Measurements from ENCODE around the gene PARD3.

GRCh38 chr10:34565934-34566333, 249.2 kb downstream of the PARD3 start:
- no peak for TF ChIP-seq EZH2 (IDR thresholded peaks at IDR 0.05; ENCODE audit: insufficient read depth, poor library complexity, severe bottlenecking)
- TF ChIP-seq EZH2phosphoT487 (IDR thresholded peaks at IDR 0.05; ENCODE audit: insufficient read depth, low read depth), result no peak
